Aorta (tissue), 5 donors: ENCODE data around the gene IRF7. TPM values are rescaled to one million over a fixed set of nuclear protein-coding genes. Genes with fewer than 3 reads are reported as not detected.

ENCODE experiments used
- ATAC-seq: fragments of 200-7000 bp; cut with Tn5 transposase; one replicate; pipeline ENCODE4 v1.9.1; 2022; ENCODE audit warnings: moderate library complexity; ENCODE audit not compliant: low FRiP score
- DNase-seq, 2 donors: peaks; one replicate each; pipeline ENCODE4 v3.0.0-alpha.2; 2020
- H3K27ac ChIP-seq, 2 donors: one replicate each; pipeline ENCODE4 v1.5.1; 2013; ENCODE audit warnings: low read length in 2 of 2, mild to moderate bottlenecking in 2 of 2, moderate library complexity in 2 of 2, control low read depth in 1 of 2, inconsistent platforms in 1 of 2, low read depth in 1 of 2
- H3K27me3 ChIP-seq, 2 donors: one replicate each; pipeline ENCODE4 v1.6.1; 2013; ENCODE audit warnings: control low read depth in 1 of 2, low read length in 1 of 2, mild to moderate bottlenecking in 1 of 2, moderate library complexity in 1 of 2; ENCODE audit not compliant: insufficient read depth in 2 of 2, control insufficient read depth in 1 of 2
- H3K36me3 ChIP-seq, 2 donors: one replicate each; pipeline ENCODE4 v1.6.1; 2013; ENCODE audit warnings: control low read depth in 1 of 2, low read length in 1 of 2, mild to moderate bottlenecking in 1 of 2; ENCODE audit not compliant: insufficient read depth in 2 of 2, control insufficient read depth in 1 of 2
- H3K4me1 ChIP-seq, 2 donors: one replicate each; pipeline ENCODE4 v1.6.1; 2013; ENCODE audit warnings: low read length in 2 of 2, control low read depth in 1 of 2, mild to moderate bottlenecking in 1 of 2, moderate library complexity in 1 of 2; ENCODE audit not compliant: insufficient read depth in 2 of 2, control insufficient read depth in 1 of 2
- H3K4me3 ChIP-seq, 2 donors: one replicate each; pipeline ENCODE4 v1.5.1; 2013; ENCODE audit warnings: low read length in 2 of 2, control low read depth in 1 of 2, mild to moderate bottlenecking in 1 of 2
- H3K9me3 ChIP-seq: one replicate; pipeline ENCODE4 v1.6.1; 2013; ENCODE audit warnings: mild to moderate bottlenecking, low read length; ENCODE audit not compliant: control insufficient read depth
- WGBS, 2 donors: extraction: QIAGEN DNeasy Blood & Tissue Kit; methylation state at CpG; one replicate each; pipeline ENCODE4 v1.1.7; 2013; 5-methylcytosine and 5-hydroxymethylcytosine counted together
- intact Hi-C, 2 donors: fragments of 100-400 bp; cut with DNase I; formaldehyde crosslinking; loops; one replicate each; pipeline versions ENCODE4 v1.14.2 to v1.15.0; 2022
- long read RNA-seq, 2 donors: library from polyadenylated mRNA; unstranded; transcript quantifications; one replicate each; pipeline ENCODE4 v2.0.0, GENCODE V29; 2020 to 2021
- polyA plus RNA-seq, 2 donors: library from polyadenylated mRNA; stranded (reverse); fragments of 200-250 nt; gene quantifications; one replicate each; pipeline ENCODE4 v1.2.3, GENCODE V29; 2013
- total RNA-seq, 2 donors: library from RNA; stranded (reverse); fragmentation: NEBNext Ultra II Directional; extraction: Animal tissue kit (Norgen Biotek cat#: 25700); gene quantifications; one replicate each; pipeline ENCODE4 v1.2.1, GENCODE V29; 2021
- donor health status: healthy with polysubstance abuse.
- donor health status: Bipolar disorder and iron deficiency.
- donor health status: DM: no; HTN: no; CAD: no.
- donor health status: DM: no; HTN: no; CAD: no.
- donor health status: DM: yes; HTN: yes; CAD: no.

The IRF7 gene
- total RNA-seq (10 to 100 TPM; 23.3 to 30.9 TPM), polyA plus RNA-seq (10 to 100 TPM; 13.4 to 29.3 TPM)
- long read RNA-seq, donor 1, transcript IRF7-202 (10 exons, 1,807 nt): minor isoform, 8 of 263 reads
- long read RNA-seq, donor 1, transcript IRF7-203 (9 exons, 2,051 nt): minor isoform, 5 of 263 reads
- long read RNA-seq, donor 1, transcript IRF7-201 (10 exons, 1,992 nt): minor isoform, 12 of 263 reads
- long read RNA-seq, donor 1, transcript IRF7-205 (11 exons, 1,974 nt): major isoform, 89 of 263 reads
- long read RNA-seq, donor 1, partial matches to known transcripts: 37 of 263 reads
- long read RNA-seq, donor 1, other reads (novel, unspliced or antisense): 106 of 263 reads
- long read RNA-seq, donor 2, transcript IRF7-205 (11 exons, 1,974 nt): major isoform, 8 of 37 reads
- long read RNA-seq, donor 2, partial matches to known transcripts: 8 of 37 reads
- long read RNA-seq, donor 2, other reads (novel, unspliced or antisense): 19 of 37 reads

GRCh38 chr11:615504-616319 is at the start of gene IRF7:
Gene IRF7, minus strand, starts transcription at chr11:615950. Its CDS starts 586 bp downstream, at chr11:615364.
- Histone ChIP-seq H3K36me3 (peaks cover 0 to 2% of the 10 kb centered on the region in 2 donors), H3K4me1 (no peaks in the 10 kb centered on the region), H3K9me3 (no peaks in the 10 kb centered on the region), H3K4me3 (peak within 1 kb of the TSS; percentile 48 to 83), H3K27me3 (no peaks in the 10 kb centered on the region), H3K27ac (peak within 1 kb of the TSS; percentile 51 to 63)
- peak; percentile 92 for ATAC-seq
- intact Hi-C loops: no loop called here
- DNase-seq: peak; percentile 99
- WGBS, 2 donors: 5% methylated on average over 63 to 66 of the region's 66 CpGs

GRCh38 chr11:665062-665703 is 49.4 kb upstream of the IRF7 start:
- Histone ChIP-seq H3K36me3 (no peaks in the 10 kb centered on the region), H3K27me3 (no peaks in the 10 kb centered on the region), H3K9me3 (no peaks in the 10 kb centered on the region), H3K27ac (no peak overlapping the region), H3K4me3 (no peak overlapping the region), H3K4me1 (no peaks in the 10 kb centered on the region)
- intact Hi-C loops: loop anchor here in 1 of 2 donors (5.0 kb wide), 1 partner anchor 62 kb away; no protein-coding TSS in a partner anchor
- no peak for DNase-seq
- WGBS, 2 donors: 89 to 91% methylated on average over 14 to 15 of the region's 15 CpGs
- ATAC-seq: no peak

- Histone ChIP-seq H3K27ac (no peak overlapping the region), H3K4me3 (no peak overlapping the region), H3K27me3 (no peaks in the 10 kb centered on the region), H3K4me1 (no peaks in the 10 kb centered on the region), H3K36me3 (peaks cover 0 to 5% of the 10 kb centered on the region in 2 donors), H3K9me3 (no peaks in the 10 kb centered on the region)
- intact Hi-C loops: loop anchor here in 1 of 2 donors (2.0 to 5.0 kb wide), 2 partner anchors 66 to 100 kb away; no protein-coding TSS in a partner anchor
- 56 to 60% methylated on average over 15 of the region's 15 CpGs for WGBS, 2 donors
- peak; percentile 71 to 88 for DNase-seq
- ATAC-seq: peak; percentile 77
These were observed 47.0 kb upstream of the IRF7 start for GRCh38 chr11:662689-663274.

- ATAC-seq (no peak), DNase-seq (peak in 1 of 2 donors; percentile 27)
- Histone ChIP-seq H3K27ac (no peak overlapping the region), H3K4me3 (no peak overlapping the region), H3K4me1 (no peaks in the 10 kb centered on the region), H3K27me3 (no peaks in the 10 kb centered on the region), H3K36me3 (peaks cover 0 to 5% of the 10 kb centered on the region in 2 donors), H3K9me3 (no peaks in the 10 kb centered on the region)
- intact Hi-C loops: loop anchor here in 1 of 2 donors (5.0 kb wide), 1 partner anchor 101 kb away; no protein-coding TSS in a partner anchor
- 91% methylated on average over 19 of the region's 19 CpGs for WGBS, 2 donors
These were observed 45.1 kb upstream of the IRF7 start for GRCh38 chr11:660681-661444.

- Histone ChIP-seq H3K27me3 (no peaks in the 10 kb centered on the region), H3K36me3 (peaks cover 0 to 5% of the 10 kb centered on the region in 2 donors), H3K9me3 (no peaks in the 10 kb centered on the region), H3K27ac (no peak overlapping the region), H3K4me1 (no peaks in the 10 kb centered on the region), H3K4me3 (no peak overlapping the region)
- no peak for ATAC-seq
- 88 to 89% methylated on average over 19 of the region's 19 CpGs for WGBS, 2 donors
- DNase-seq: peak in 1 of 2 donors; percentile 32
- intact Hi-C loops: loop anchor here in 1 of 2 donors (5.0 kb wide), 1 partner anchor 102 kb away; no protein-coding TSS in a partner anchor
These were observed 44.5 kb upstream of the IRF7 start for GRCh38 chr11:660281-660680.

GRCh38 chr11:659532-660085 is 43.9 kb upstream of the IRF7 start:
- Histone ChIP-seq H3K4me1 (no peaks in the 10 kb centered on the region), H3K27ac (no peak overlapping the region), H3K27me3 (no peaks in the 10 kb centered on the region), H3K9me3 (no peaks in the 10 kb centered on the region), H3K36me3 (peaks cover 0 to 5% of the 10 kb centered on the region in 2 donors), H3K4me3 (no peak overlapping the region)
- WGBS, 2 donors: 91 to 92% methylated on average over 16 of the region's 16 CpGs
- DNase-seq: peak in 1 of 2 donors; percentile 30
- intact Hi-C loops: loop anchor here in 1 of 2 donors (5.0 kb wide), 1 partner anchor 103 kb away; no protein-coding TSS in a partner anchor
- ATAC-seq: no peak

GRCh38 chr11:657691-658126 is 42.0 kb upstream of the IRF7 start:
- 89% methylated on average over 14 of the region's 14 CpGs for WGBS, 2 donors
- no peaks in the 10 kb centered on the region for H3K27me3 ChIP-seq
- H3K4me3 ChIP-seq: no peak overlapping the region
- DNase-seq (no peak), ATAC-seq (no peak)
- intact Hi-C loops: no loop called here
- peaks cover 0 to 5% of the 10 kb centered on the region in 2 donors for H3K36me3 ChIP-seq
- H3K9me3 ChIP-seq: no peaks in the 10 kb centered on the region
- H3K4me1 ChIP-seq: no peaks in the 10 kb centered on the region
- H3K27ac ChIP-seq: no peak overlapping the region
